Measurements from ENCODE around the gene VANGL2.

The VANGL2 gene

GRCh38 chr1:160420881-160421842 lies 20.8 kb downstream of the VANGL2 start:
- DNase-seq, result no peak
- no peak for TF ChIP-seq CTCF (IDR thresholded peaks at IDR 0.05; ENCODE audit: low read depth, low read length, missing control alignments)
- no peak overlapping the region for H3K4me3 ChIP-seq (ENCODE audit: low read depth, low read length)
- in situ Hi-C loops (cut with HindIII; ENCODE audit: low pct_ligation_motif_present, low sequenced_read_pairs), result no loop called here
- H3K27ac ChIP-seq, result no peak overlapping the region
- no peaks in the 10 kb centered on the region for H3K27me3 ChIP-seq (replicated peaks)
- H3K36me3 ChIP-seq (replicated peaks), result no peaks in the 10 kb centered on the region

- H3K36me3 ChIP-seq (replicated peaks), result no peaks in the 10 kb centered on the region
- TF ChIP-seq CTCF (IDR thresholded peaks at IDR 0.05; ENCODE audit: low read depth, low read length, missing control alignments), result no peak
- H3K27ac ChIP-seq, result no peak overlapping the region
- H3K27me3 ChIP-seq (replicated peaks), result no peaks in the 10 kb centered on the region
- no peak for DNase-seq
- in situ Hi-C loops (cut with HindIII; ENCODE audit: low pct_ligation_motif_present, low sequenced_read_pairs), result no loop called here
- no peak overlapping the region for H3K4me3 ChIP-seq (ENCODE audit: low read depth, low read length)
These were observed 21.5 kb downstream of the VANGL2 start for GRCh38 chr1:160421881-160422280.

- Histone ChIP-seq H3K36me3 (replicated peaks) (no peaks in the 10 kb centered on the region), H3K27ac (no peak overlapping the region), H3K4me3 (ENCODE audit: low read depth, low read length) (no peak overlapping the region), H3K27me3 (replicated peaks) (no peaks in the 10 kb centered on the region)
- in situ Hi-C loops (cut with HindIII; ENCODE audit: low pct_ligation_motif_present, low sequenced_read_pairs), result no loop called here
- DNase-seq, result no peak
- TF ChIP-seq CTCF (IDR thresholded peaks at IDR 0.05; ENCODE audit: low read depth, low read length, missing control alignments), result no peak
These were observed 23.6 kb downstream of the VANGL2 start for GRCh38 chr1:160423966-160424365.

- no peak overlapping the region for H3K4me3 ChIP-seq (ENCODE audit: low read depth, low read length)
- no peak overlapping the region for H3K27ac ChIP-seq
- H3K27me3 ChIP-seq (replicated peaks), result no peaks in the 10 kb centered on the region
- in situ Hi-C loops (cut with HindIII; ENCODE audit: low pct_ligation_motif_present, low sequenced_read_pairs), result no loop called here
- DNase-seq, result no peak
- no peaks in the 10 kb centered on the region for H3K36me3 ChIP-seq (replicated peaks)
- TF ChIP-seq CTCF (IDR thresholded peaks at IDR 0.05; ENCODE audit: low read depth, low read length, missing control alignments), result no peak
These were observed 25.5 kb downstream of the VANGL2 start for GRCh38 chr1:160425847-160426246.

GRCh38 chr1:160427625-160428024 lies 27.3 kb downstream of the VANGL2 start:
- no peak for TF ChIP-seq CTCF (IDR thresholded peaks at IDR 0.05; ENCODE audit: low read depth, low read length, missing control alignments)
- in situ Hi-C loops (cut with HindIII; ENCODE audit: low pct_ligation_motif_present, low sequenced_read_pairs), result no loop called here
- Histone ChIP-seq H3K36me3 (replicated peaks) (no peaks in the 10 kb centered on the region), H3K27ac (no peak overlapping the region), H3K27me3 (replicated peaks) (no peaks in the 10 kb centered on the region), H3K4me3 (ENCODE audit: low read depth, low read length) (no peak overlapping the region)
- DNase-seq, result no peak
